ENCODE results near the gene HNRNPM. TPM values are rescaled to one million over a fixed set of nuclear protein-coding genes. Genes with fewer than 3 reads are reported as not detected.
A peak's percentile ranks its signal among the peaks of the same experiment; 100 is the strongest.

The HNRNPM gene
- total RNA-seq, 2 experiments from 2014 or later: 90.0 to 280 TPM

GRCh38 chr19:8455018-8455417 is 10.2 kb downstream of the HNRNPM start:
- DNase-seq (ENCODE audit: low spot score): no peak
- intact Hi-C loops (cut with micrococcal nuclease; ENCODE audit: unreplicated experiment): no loop called here
- Histone ChIP-seq H4K20me1 (ENCODE audit: insufficient read depth, low read length) (peaks cover 80% of the 10 kb centered on the region), H2AFZ (ENCODE audit: low read length) (no peak overlapping the region), H3K9me2 (ENCODE audit: insufficient read depth, low read length) (no peaks in the 10 kb centered on the region), H3K4me1 (ENCODE audit: insufficient read depth, low read length, poor library complexity, severe bottlenecking) (peaks cover 52% of the 10 kb centered on the region), H3K79me2 (ENCODE audit: insufficient read depth, low read depth, low read length) (peaks cover 100% of the 10 kb centered on the region), H3K4me2 (ENCODE audit: low read length) (no peak overlapping the region), H3K9me3 (ENCODE audit: low read length) (no peaks in the 10 kb centered on the region), H3K4me3 (ENCODE audit: low read depth, low read length, poor library complexity, severe bottlenecking) (no peak overlapping the region), H3K27ac (ENCODE audit: low read depth, low read length, poor library complexity, severe bottlenecking) (no peak overlapping the region), H3K36me3 (ENCODE audit: insufficient read depth, low read length) (peaks cover 95% of the 10 kb centered on the region)
- CTCF ChIA-PET (ENCODE audit: unreplicated experiment): no interaction called here
- no TSS peak for BruUV-seq (replicated peaks)
- POLR2A ChIA-PET: interaction anchor here (0.6 kb wide), 2 partner anchors 42 to 244 kb away, joined by 3 to 4 read pairs; no protein-coding TSS in a partner anchor
- no peak for TF ChIP-seq CTCF (conservative IDR thresholded peaks at IDR 0.05; ENCODE audit: low read length)
- no peak for TF ChIP-seq EZH2phosphoT487 (IDR thresholded peaks at IDR 0.05; ENCODE audit: borderline replicate concordance, low read depth, low read length)

- Histone ChIP-seq H3K36me3 (ENCODE audit: insufficient read depth, low read length) (peaks cover 100% of the 10 kb centered on the region), H2AFZ (ENCODE audit: low read length) (no peak overlapping the region), H3K79me2 (ENCODE audit: insufficient read depth, low read depth, low read length) (peaks cover 100% of the 10 kb centered on the region), H3K27ac (ENCODE audit: low read depth, low read length, poor library complexity, severe bottlenecking) (no peak overlapping the region), H4K20me1 (ENCODE audit: insufficient read depth, low read length) (peaks cover 86% of the 10 kb centered on the region), H3K9me3 (ENCODE audit: low read length) (no peaks in the 10 kb centered on the region), H3K9me2 (ENCODE audit: insufficient read depth, low read length) (no peaks in the 10 kb centered on the region), H3K4me3 (ENCODE audit: low read depth, low read length, poor library complexity, severe bottlenecking) (no peak overlapping the region), H3K4me1 (ENCODE audit: insufficient read depth, low read length, poor library complexity, severe bottlenecking) (peaks cover 55% of the 10 kb centered on the region), H3K4me2 (ENCODE audit: low read length) (no peak overlapping the region)
- DNase-seq (ENCODE audit: low spot score): no peak
- TF ChIP-seq CTCF (conservative IDR thresholded peaks at IDR 0.05; ENCODE audit: low read length) (peak; percentile 15; the same call in 1 of the 2 replicates), EZH2phosphoT487 (IDR thresholded peaks at IDR 0.05; ENCODE audit: borderline replicate concordance, low read depth, low read length) (no peak)
- ChIA-PET POLR2A (interaction anchor here (0.5 to 0.7 kb wide), 3 partner anchors 536 to 1121 kb away, joined by 3 to 4 read pairs (median 4); no protein-coding TSS in a partner anchor), CTCF (ENCODE audit: unreplicated experiment) (no interaction called here)
- no TSS peak for BruUV-seq (replicated peaks)
- intact Hi-C loops (cut with micrococcal nuclease; ENCODE audit: unreplicated experiment): no loop called here
Measured at GRCh38 chr19:8456064-8456463, 11.3 kb downstream of the HNRNPM start.

GRCh38 chr19:8457209-8457608 is 12.4 kb downstream of the HNRNPM start:
- H3K4me3 ChIP-seq (ENCODE audit: low read depth, low read length, poor library complexity, severe bottlenecking): no peak overlapping the region
- peaks cover 44% of the 10 kb centered on the region for H3K4me1 ChIP-seq (ENCODE audit: insufficient read depth, low read length, poor library complexity, severe bottlenecking)
- no peaks in the 10 kb centered on the region for H3K9me3 ChIP-seq (ENCODE audit: low read length)
- POLR2A ChIA-PET: no interaction called here
- H3K27ac ChIP-seq (ENCODE audit: low read depth, low read length, poor library complexity, severe bottlenecking): no peak overlapping the region
- no peak overlapping the region for H2AFZ ChIP-seq (ENCODE audit: low read length)
- no peak overlapping the region for H3K4me2 ChIP-seq (ENCODE audit: low read length)
- H3K9me2 ChIP-seq (ENCODE audit: insufficient read depth, low read length): no peaks in the 10 kb centered on the region
- intact Hi-C loops (cut with micrococcal nuclease; ENCODE audit: unreplicated experiment): no loop called here
- TF ChIP-seq EZH2phosphoT487 (IDR thresholded peaks at IDR 0.05; ENCODE audit: borderline replicate concordance, low read depth, low read length): no peak
- TF ChIP-seq CTCF (conservative IDR thresholded peaks at IDR 0.05; ENCODE audit: low read length): no peak
- DNase-seq (ENCODE audit: low spot score): no peak
- peaks cover 100% of the 10 kb centered on the region for H3K36me3 ChIP-seq (ENCODE audit: insufficient read depth, low read length)
- peaks cover 82% of the 10 kb centered on the region for H4K20me1 ChIP-seq (ENCODE audit: insufficient read depth, low read length)
- peaks cover 100% of the 10 kb centered on the region for H3K79me2 ChIP-seq (ENCODE audit: insufficient read depth, low read depth, low read length)
- no TSS peak for BruUV-seq (replicated peaks)
- CTCF ChIA-PET (ENCODE audit: unreplicated experiment): no interaction called here
